Tibial nerve (tissue), 3 donors: ENCODE data around the gene NFIB.

Experiments
- POLR2A ChIP-seq, 2 donors: fragments of 450-650 bp; IDR thresholded peaks; one replicate each; pipeline ENCODE4 v1.6.1; 2017; ENCODE audit warnings: antibody characterized with exemption in 2 of 2, mild to moderate bottlenecking in 2 of 2, moderate library complexity in 2 of 2
- TF ChIP-seq, protein P1 (sequence below), 5 experiments: fragments of 200-600 bp in 3 of 5; fragments of 450-650 bp in 2 of 5; sonication (generic) in 3 of 5; IDR thresholded peaks; one replicate each; pipeline ENCODE4 v1.5.1; 2016 to 2019; ENCODE audit warnings: antibody characterized with exemption in 5 of 5, mild to moderate bottlenecking in 3 of 5, moderate library complexity in 2 of 5

DNA sequence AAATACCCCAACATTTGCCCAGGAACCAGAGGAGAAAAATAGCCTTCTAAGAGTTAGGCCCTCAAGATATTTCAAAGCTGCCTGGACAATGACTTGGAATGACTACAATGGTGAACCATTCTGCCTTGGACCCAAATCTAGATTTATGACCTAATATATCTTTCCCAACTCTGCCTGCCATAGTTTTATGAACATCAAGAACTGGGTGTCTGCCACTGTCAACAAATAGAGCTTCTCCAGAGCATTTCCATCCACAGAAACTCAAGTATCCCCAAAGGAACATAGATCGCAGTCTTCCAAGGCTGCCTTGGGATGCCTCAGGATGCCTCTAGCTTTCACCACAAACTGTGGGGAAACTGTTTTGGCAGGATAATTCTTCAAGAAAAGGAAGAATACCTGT, 48.2 kb upstream of the NFIB start:
- TF ChIP-seq POLR2A (IDR thresholded peaks at IDR 0.05): no peak
- TF ChIP-seq, protein P1, sequence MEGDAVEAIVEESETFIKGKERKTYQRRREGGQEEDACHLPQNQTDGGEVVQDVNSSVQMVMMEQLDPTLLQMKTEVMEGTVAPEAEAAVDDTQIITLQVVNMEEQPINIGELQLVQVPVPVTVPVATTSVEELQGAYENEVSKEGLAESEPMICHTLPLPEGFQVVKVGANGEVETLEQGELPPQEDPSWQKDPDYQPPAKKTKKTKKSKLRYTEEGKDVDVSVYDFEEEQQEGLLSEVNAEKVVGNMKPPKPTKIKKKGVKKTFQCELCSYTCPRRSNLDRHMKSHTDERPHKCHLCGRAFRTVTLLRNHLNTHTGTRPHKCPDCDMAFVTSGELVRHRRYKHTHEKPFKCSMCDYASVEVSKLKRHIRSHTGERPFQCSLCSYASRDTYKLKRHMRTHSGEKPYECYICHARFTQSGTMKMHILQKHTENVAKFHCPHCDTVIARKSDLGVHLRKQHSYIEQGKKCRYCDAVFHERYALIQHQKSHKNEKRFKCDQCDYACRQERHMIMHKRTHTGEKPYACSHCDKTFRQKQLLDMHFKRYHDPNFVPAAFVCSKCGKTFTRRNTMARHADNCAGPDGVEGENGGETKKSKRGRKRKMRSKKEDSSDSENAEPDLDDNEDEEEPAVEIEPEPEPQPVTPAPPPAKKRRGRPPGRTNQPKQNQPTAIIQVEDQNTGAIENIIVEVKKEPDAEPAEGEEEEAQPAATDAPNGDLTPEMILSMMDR (IDR thresholded peaks at IDR 0.05): no peak
